Mucosa of stomach (tissue), 1 donor: ENCODE results near the gene MPV17L2.
A peak's percentile ranks its signal among the peaks of the same experiment; 100 is the strongest.

Experiments used
- H3K27me3 ChIP-seq: one replicate; pipeline ENCODE4 v1.7.0; 2013; ENCODE audit warnings: mild to moderate bottlenecking, low read length; ENCODE audit not compliant: control insufficient read depth, insufficient read depth
- H3K36me3 ChIP-seq: one replicate; pipeline ENCODE4 v1.7.0; 2013; ENCODE audit warnings: low read length; ENCODE audit not compliant: control insufficient read depth, insufficient read depth
- H3K4me1 ChIP-seq: one replicate; pipeline ENCODE4 v1.7.0; 2013; ENCODE audit warnings: mild to moderate bottlenecking, low read length; ENCODE audit not compliant: control insufficient read depth, insufficient read depth
- H3K4me3 ChIP-seq: one replicate; pipeline ENCODE4 v1.7.0; 2013; ENCODE audit warnings: low read length
- H3K9ac ChIP-seq: one replicate; pipeline ENCODE4 v1.7.0; 2013; ENCODE audit warnings: mild to moderate bottlenecking, low read length, moderate library complexity
- H3K9me3 ChIP-seq: one replicate; pipeline ENCODE4 v1.7.0; 2013; ENCODE audit warnings: mild to moderate bottlenecking, low read length, moderate library complexity; ENCODE audit not compliant: control insufficient read depth
- donor health status: Pancreatic carcinoma.

Gene MPV17L2

DNA sequence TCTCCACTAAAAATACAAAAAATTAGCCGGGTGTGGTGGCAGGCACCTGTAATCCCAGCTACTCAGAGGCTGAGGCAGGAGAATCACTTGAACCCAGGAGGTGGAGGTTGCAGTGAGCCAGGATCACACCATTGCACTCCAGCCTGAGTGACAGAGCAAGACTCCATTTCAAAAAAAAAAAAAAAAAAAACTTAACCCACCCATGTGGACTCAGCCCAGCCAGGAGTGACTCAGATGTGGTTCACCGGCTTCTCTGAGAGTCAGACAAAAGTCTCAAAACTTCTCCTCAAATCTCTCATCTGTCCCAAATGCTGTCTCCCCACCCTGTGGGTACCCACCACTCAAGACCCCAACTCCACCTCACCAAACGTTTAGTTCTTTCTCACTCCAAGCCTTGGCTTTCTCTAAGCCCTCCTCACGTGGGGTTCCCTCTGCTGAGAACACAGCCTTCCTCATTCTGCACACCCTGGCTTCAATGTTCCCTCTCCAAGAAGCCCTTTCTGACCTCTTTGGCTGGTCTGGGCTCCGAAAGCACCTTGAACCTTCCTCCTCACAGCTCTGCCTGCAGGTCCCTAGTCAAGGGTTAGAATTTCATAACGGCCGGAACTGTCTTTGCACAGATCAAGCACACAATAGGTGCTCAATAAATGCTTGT lies 21.9 kb downstream of the MPV17L2 start:
- H3K9me3 ChIP-seq: no peaks in the 10 kb centered on the region
- H3K27me3 ChIP-seq: no peaks in the 10 kb centered on the region
- no peak overlapping the region for H3K9ac ChIP-seq
- H3K4me3 ChIP-seq: no peak overlapping the region
- H3K36me3 ChIP-seq: no peaks in the 10 kb centered on the region
- H3K4me1 ChIP-seq: no peaks in the 10 kb centered on the region

DNA sequence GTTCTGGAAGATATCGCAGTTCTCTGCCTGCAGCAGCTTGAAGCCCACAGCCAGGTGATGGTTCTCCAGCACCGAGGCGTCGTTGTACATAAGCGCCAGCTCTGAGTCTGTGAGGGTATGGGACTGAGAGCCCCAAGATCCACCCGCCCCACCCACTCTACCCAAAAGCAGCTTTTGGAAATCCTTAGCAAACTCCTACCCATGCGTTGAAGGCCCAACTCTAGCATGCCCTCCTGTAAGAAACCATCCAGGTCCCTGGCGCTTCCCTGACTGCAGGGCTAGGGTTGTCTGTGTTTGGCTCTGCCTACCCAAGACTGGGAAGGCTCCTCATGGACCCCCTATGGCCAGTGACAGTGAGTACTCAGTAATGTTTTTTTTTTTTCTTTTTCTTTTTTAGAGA lies 23.8 kb downstream of the MPV17L2 start:
- Histone ChIP-seq H3K9ac (no peak overlapping the region), H3K4me3 (no peak overlapping the region), H3K9me3 (no peaks in the 10 kb centered on the region), H3K36me3 (no peaks in the 10 kb centered on the region), H3K27me3 (peaks cover 8% of the 10 kb centered on the region), H3K4me1 (no peaks in the 10 kb centered on the region)

DNA sequence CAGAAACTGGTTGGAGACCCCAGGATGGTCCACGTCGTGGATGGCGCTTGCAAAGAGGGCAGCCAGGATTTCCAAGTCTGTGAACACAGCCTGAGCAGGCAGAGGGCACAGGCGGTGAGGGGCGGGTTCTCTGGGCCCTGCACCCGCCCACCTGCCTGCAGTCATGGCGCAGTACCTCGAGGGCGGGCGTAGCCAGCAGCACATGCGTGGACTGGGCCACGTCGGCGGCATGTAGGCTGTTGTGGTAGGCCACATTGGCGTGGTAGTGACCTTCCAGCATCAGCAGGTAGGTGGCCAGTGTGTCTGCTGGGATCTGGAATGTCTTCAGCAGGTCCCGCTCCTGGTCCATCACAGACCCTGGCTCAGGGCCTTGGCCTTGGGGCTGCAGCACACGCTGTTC lies 25.1 kb downstream of the MPV17L2 start:
- no peaks in the 10 kb centered on the region for H3K36me3 ChIP-seq
- H3K9ac ChIP-seq: no peak overlapping the region
- peaks cover 8% of the 10 kb centered on the region for H3K27me3 ChIP-seq
- no peaks in the 10 kb centered on the region for H3K4me1 ChIP-seq
- H3K4me3 ChIP-seq: no peak overlapping the region
- H3K9me3 ChIP-seq: no peaks in the 10 kb centered on the region

DNA sequence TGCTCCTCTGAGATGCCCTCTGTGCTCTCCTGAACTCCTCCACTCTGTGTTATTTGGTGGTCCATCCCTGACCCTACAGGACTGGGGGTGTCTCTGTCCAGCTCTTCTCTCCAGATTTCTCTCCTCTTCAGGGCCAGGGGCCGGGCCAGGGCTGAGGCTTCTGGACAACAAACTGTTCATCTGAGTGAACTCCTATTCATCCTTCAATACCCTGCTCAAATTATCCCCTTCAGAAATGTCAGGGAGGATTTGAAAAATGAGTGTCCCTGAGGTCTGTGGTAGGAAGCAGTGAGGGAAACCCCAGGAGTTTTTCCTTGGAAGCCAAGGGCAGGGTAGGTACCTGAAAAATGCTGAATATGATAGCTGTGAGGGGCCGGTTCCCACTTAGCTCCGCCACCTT lies 25.6 kb downstream of the MPV17L2 start:
- H3K36me3 ChIP-seq: no peaks in the 10 kb centered on the region
- no peaks in the 10 kb centered on the region for H3K9me3 ChIP-seq

DNA sequence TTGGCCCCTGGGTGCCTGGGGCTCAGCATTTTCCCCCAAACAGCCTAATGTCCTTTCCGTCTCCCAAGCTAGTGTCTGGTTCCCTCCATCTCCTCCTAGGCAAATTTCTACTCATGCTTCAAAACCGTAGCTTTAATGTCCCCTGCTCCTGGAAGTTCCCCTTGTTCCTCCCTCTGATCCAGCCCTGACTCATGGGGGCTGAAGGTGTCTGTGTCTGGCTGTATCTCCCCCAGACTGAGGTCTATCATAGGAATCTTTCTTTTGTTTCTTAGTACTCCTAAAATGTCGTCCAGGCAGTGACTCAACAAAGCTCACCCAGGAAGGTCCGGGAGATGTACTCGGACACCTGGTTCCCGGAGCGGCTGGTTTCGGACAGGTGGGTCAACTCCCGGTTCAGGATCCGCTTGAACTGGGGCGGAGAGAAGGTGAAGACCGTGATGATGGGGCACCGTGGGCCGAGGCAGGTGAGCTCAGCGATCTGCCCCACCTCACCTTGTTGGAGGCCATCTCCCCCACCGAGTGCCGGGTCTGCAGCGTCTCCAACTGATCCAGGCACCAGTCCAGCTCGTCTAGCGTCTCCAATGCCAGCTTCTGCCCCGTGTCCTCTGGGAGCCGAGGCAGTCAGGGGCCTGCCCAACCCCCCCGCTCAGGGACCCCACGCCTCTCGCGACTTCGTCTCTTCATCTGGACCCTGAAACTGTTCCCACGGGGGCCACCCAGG lies 27.1 kb downstream of the MPV17L2 start:
- Histone ChIP-seq H3K4me3 (no peak overlapping the region), H3K36me3 (no peaks in the 10 kb centered on the region), H3K27me3 (peaks cover 14% of the 10 kb centered on the region), H3K4me1 (peaks cover 10% of the 10 kb centered on the region), H3K9me3 (no peaks in the 10 kb centered on the region), H3K9ac (no peak overlapping the region)

More for the DNA sequence above, 25.6 kb downstream of the MPV17L2 start:
- H3K4me1 ChIP-seq: no peaks in the 10 kb centered on the region
- H3K27me3 ChIP-seq: peaks cover 8% of the 10 kb centered on the region
- no peak overlapping the region for H3K9ac ChIP-seq
- no peak overlapping the region for H3K4me3 ChIP-seq

DNA sequence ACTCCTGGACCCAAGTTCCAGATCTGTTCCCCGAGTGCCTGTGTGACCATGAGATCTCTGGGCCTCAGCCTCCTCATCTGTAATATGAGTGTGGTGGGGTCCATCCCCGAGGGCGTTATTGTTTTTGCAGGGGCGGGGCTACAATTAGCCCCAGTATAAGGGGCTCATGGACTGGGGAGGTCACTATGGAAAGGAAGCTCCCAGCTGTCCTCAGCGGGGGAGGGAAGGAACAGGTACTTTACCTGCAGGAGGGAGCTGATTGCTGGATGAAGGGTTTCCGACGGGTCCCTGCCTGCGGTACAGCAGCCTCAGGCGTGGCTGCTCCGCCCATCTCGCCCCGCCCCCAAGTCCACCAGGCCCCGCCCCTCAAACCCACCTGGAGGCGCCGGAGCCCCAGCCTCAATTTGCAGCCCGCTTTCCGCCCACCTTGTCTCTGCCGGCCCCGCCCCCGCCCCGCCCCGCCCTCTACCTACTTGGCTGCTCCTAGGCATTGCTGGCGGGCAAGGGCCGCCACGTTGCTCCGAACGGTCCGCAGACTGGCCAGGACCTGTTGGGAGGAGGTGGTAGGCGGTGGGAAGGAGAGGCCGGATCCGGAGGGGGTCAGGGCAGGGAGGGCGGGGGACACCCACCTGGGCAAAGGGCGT lies 27.7 kb downstream of the MPV17L2 start:
- Histone ChIP-seq H3K9ac (no peak overlapping the region), H3K27me3 (peaks cover 21% of the 10 kb centered on the region), H3K4me1 (peaks cover 14% of the 10 kb centered on the region), H3K36me3 (no peaks in the 10 kb centered on the region), H3K4me3 (no peak overlapping the region), H3K9me3 (no peaks in the 10 kb centered on the region)

DNA sequence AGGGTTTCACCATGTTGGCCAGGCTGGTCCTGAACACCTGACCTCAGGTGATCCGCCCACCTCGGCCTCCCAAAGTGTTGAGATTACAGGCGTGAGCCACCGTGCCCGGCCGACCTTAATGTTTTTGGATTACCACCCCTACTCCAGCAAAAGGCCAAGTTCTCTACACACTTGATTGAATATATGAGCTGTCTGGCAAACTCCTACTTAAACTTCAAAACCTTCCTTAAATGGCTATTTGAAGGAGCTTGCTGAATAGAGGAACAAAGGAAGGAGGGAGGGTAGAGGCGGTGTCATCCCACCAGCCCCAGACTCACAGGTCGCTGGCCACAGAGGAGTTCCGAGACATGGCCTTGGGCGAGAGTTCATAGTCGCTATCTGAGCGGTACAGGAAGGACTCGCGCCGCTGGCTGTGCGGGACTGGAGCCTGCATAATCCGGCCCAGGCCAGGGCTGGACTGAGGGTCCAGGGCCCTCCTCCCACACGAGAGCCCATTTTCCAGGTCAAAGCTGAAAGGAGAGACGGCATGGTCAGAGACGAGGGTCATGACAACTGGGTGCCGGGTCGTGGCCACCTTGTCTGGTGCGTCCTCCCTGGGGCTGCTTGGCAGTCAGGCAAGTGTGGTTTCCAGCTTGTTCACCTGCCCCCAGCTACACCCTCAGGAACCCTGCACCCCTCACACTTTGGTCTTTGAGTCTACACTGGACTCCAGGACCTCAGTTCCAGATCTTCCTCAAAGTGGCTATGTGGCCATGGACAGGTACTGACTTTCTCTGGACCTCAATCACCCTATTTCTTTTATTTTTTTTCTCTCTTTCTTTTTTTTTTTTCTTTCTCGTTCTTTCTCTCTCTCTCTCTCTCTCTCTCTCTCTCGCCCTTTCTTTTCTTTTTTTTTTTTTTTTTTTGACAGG lies 29.1 kb downstream of the MPV17L2 start:
- no peaks in the 10 kb centered on the region for H3K36me3 ChIP-seq
- H3K9ac ChIP-seq: no peak overlapping the region
- peaks cover 17% of the 10 kb centered on the region for H3K4me1 ChIP-seq
- no peaks in the 10 kb centered on the region for H3K9me3 ChIP-seq
- H3K27me3 ChIP-seq: peaks cover 34% of the 10 kb centered on the region
- no peak overlapping the region for H3K4me3 ChIP-seq

DNA sequence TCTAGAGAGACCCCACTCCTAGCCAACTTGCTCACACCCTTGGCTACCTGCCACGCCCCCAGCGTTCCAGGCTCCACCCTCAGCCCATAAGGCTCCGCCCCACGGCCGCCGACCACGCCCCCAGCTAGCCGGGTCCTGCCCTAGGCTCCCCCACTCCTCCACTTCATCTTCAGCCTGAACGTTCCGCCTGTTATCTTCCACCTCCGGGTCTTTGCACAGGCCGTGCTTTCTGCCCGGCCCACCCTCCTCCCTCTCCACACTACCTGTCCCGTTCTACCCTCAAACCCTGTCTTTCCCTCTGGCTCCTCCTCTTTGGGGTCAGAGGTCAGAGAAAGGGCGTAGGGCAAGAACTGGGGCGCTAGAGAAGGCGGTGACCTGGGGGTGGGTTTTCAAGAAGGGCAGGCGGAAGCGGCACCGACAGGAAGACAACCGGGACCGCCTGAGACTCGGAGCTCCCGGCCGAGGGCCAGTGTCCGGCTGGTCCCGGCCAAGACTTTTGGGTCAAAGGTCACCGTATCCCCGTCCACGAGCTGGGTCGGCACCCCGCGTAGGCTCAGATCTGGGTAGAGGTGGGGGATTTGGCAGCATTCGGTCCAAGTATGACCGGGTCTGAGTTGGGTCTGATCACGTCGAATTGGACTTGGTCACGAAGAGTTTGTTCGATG lies 31.0 kb downstream of the MPV17L2 start:
- Histone ChIP-seq H3K4me1 (peaks cover 17% of the 10 kb centered on the region), H3K36me3 (no peaks in the 10 kb centered on the region), H3K9ac (peak overlapping the region; percentile 64), H3K9me3 (no peaks in the 10 kb centered on the region), H3K27me3 (peaks cover 45% of the 10 kb centered on the region), H3K4me3 (peak overlapping the region; percentile 78)

DNA sequence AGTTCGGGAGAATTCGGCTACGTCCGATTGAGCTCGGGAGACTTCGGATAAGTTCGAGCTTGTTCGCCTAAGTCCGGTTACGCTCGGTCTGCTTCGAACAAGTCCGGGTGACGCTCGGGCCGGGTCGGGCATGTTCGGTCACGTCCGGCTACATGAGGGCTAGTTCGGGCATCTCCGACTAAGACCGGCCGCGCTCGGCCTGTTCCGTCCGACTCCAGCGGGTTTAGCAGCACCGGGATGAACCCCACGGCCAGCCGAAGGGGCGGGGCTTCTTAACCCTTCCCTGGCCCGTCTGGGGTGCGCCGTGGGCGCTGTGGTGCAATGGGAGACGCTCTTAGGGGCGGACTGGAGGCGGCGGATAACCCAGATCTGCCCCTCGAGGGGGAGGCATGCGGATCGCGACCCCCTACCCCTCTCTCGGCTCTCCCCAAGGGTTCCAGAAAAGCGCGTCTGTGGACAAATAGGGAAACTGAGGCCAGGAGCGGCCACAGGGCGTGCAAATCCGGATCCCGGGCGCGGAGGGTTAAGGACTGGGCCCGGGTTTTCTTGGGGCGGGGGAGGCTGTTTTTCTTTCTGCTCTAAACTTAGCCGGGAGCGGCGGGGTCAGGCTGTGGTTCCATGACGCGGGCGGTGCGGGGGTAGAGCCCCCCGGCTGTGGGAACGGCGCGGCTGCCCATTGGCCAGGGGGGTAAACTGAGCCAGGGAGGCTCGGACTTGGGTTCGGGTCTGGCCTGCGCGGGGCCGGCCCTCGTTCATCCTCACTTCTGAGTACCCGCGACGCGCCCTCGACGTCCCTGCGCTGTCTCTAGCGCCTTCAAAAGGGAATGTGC lies 31.7 kb downstream of the MPV17L2 start:
- Histone ChIP-seq H3K9me3 (no peaks in the 10 kb centered on the region), H3K27me3 (peaks cover 45% of the 10 kb centered on the region), H3K36me3 (no peaks in the 10 kb centered on the region), H3K4me3 (peak overlapping the region; percentile 78), H3K9ac (peak overlapping the region; percentile 64), H3K4me1 (peaks cover 17% of the 10 kb centered on the region)

DNA sequence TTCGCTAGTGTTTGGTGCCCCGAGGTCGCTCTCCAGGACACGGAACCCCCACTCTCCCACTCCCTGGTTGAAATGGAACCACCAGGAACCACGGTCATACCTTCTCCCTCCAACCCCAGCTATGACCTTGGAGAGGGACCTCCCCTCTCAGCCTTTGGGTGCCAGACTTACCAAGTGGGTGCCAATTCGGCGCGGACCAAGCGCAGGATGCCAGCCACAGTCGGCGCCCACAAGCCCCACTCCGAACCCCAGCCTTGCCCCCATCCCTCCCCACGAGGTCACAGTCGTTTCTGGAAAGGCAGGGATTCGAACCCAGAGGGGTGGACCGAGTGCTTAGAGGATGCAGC lies 32.3 kb downstream of the MPV17L2 start:
- no peaks in the 10 kb centered on the region for H3K36me3 ChIP-seq
- peaks cover 44% of the 10 kb centered on the region for H3K27me3 ChIP-seq
- H3K4me1 ChIP-seq: peaks cover 17% of the 10 kb centered on the region
- H3K9ac ChIP-seq: no peak overlapping the region
- H3K9me3 ChIP-seq: no peaks in the 10 kb centered on the region
- H3K4me3 ChIP-seq: no peak overlapping the region
